Mesendoderm (in vitro differentiated cells): ENCODE data around the gene TTC38.

ENCODE experiments used
- DNase-seq: peaks from one replicate; pipeline ENCODE4 v3.0.0; 2013
- H2AK5ac ChIP-seq: 2 replicates; pipeline ENCODE4 v1.6.1; 2013; ENCODE audit warnings: low read length, inconsistent platforms
- H2BK120ac ChIP-seq: 2 replicates; pipeline ENCODE4 v1.6.1; 2013; ENCODE audit warnings: low read depth, mild to moderate bottlenecking, low read length, moderate library complexity, mixed read lengths
- H2BK15ac ChIP-seq: replicated peaks from 2 replicates; pipeline ENCODE4 v1.6.1; 2013; ENCODE audit warnings: low read depth, mild to moderate bottlenecking, moderate library complexity
- H2BK5ac ChIP-seq: 2 replicates; pipeline ENCODE4 v1.6.1; 2013; ENCODE audit warnings: low read length, inconsistent platforms
- H3K18ac ChIP-seq: 2 replicates; pipeline ENCODE4 v1.6.1; 2013; ENCODE audit warnings: mild to moderate bottlenecking, low read length, mixed read lengths
- H3K23ac ChIP-seq: one replicate; pipeline ENCODE4 v1.6.1; 2013; ENCODE audit warnings: low read length
- H3K27ac ChIP-seq: 2 replicates; pipeline ENCODE4 v1.5.1; 2013; ENCODE audit warnings: low read depth, mild to moderate bottlenecking, inconsistent platforms, low read length, moderate library complexity
- H3K27me3 ChIP-seq: 2 replicates; pipeline ENCODE4 v1.6.1; 2013; ENCODE audit warnings: low read length, control low read depth, mild to moderate bottlenecking, inconsistent platforms; ENCODE audit not compliant: insufficient read depth, poor library complexity
- H3K36me3 ChIP-seq: 2 replicates; pipeline ENCODE4 v1.6.1; 2013; ENCODE audit warnings: low read length, inconsistent platforms; ENCODE audit not compliant: control insufficient read depth, insufficient read depth
- H3K4ac ChIP-seq: one replicate; pipeline ENCODE4 v1.6.1; 2013; ENCODE audit warnings: low read depth, mild to moderate bottlenecking, low read length, moderate library complexity
- H3K4me1 ChIP-seq: 2 replicates; pipeline ENCODE4 v1.6.1; 2013; ENCODE audit warnings: low read depth, low read length, inconsistent platforms; ENCODE audit not compliant: control insufficient read depth
- H3K4me2 ChIP-seq: 2 replicates; pipeline ENCODE4 v1.6.1; 2013; ENCODE audit warnings: low read length
- H3K4me3 ChIP-seq: 2 replicates; pipeline ENCODE4 v1.5.1; 2013; ENCODE audit warnings: mild to moderate bottlenecking, low read length
- H3K56ac ChIP-seq: one replicate; pipeline ENCODE4 v1.6.1; 2013; ENCODE audit warnings: low read length
- H3K79me1 ChIP-seq: 2 replicates; pipeline ENCODE4 v1.6.1; 2013; ENCODE audit warnings: low read length, inconsistent platforms
- H3K79me2 ChIP-seq: 2 replicates; pipeline ENCODE4 v1.6.1; 2013; ENCODE audit warnings: mild to moderate bottlenecking, low read length; ENCODE audit not compliant: control insufficient read depth, insufficient read depth
- H3K9ac ChIP-seq: 2 replicates; pipeline ENCODE4 v1.6.1; 2013; ENCODE audit warnings: low read length, inconsistent platforms
- H4K5ac ChIP-seq: one replicate; pipeline ENCODE4 v1.6.1; 2013; ENCODE audit warnings: low read length
- H4K8ac ChIP-seq: one replicate; pipeline ENCODE4 v1.6.1; 2013; ENCODE audit warnings: low read depth, mild to moderate bottlenecking, control low read depth, low read length, moderate library complexity
- WGBS: extraction: QIAGEN DNeasy Blood & Tissue Kit; methylation state at CpG from one replicate; pipeline ENCODE4 v1.1.7; 2013; ENCODE audit warnings: low lambda C conversion rate, missing lambda C conversion rate; ENCODE audit not compliant: insufficient coverage; ENCODE audit errors: extremely low coverage; 5-methylcytosine and 5-hydroxymethylcytosine counted together

Gene TTC38

DNA sequence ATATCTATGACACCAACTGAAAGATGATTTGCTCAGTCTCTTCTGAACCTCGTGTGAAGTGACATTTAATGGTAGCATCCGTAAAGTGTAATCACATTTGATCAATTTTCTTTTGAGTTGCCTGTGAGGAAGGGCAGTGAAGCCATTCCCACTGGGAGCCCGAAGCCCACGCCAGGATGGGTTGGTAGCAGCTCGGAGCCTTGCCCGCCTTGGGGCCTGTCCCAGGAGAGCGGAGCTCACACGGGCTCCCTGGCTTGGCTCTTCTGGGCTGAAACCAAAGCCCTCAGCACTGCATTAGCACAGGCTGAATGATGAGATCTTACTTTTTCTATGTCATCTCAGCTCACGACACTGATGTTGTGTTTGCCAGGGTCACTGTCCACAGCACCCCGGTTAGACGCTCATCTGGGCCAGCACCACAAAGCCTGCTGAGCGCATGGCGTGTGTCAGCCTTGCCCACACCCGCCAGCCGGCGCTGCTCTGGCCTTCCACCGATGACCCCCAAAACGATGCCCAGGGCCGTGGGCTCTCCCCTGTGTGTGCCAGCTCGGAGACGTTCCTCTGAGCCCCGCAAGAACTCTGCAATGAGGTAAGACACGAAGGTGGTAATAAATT is 58.4 kb downstream of the TTC38 start:
- Histone ChIP-seq H3K79me2 (no peaks in the 10 kb centered on the region), H2BK5ac (no peak overlapping the region), H3K56ac (no peak overlapping the region), H3K4me1 (no peaks in the 10 kb centered on the region), H3K36me3 (peaks cover 16% of the 10 kb centered on the region), H4K5ac (no peak overlapping the region), H2AK5ac (no peak overlapping the region), H2BK120ac (no peak overlapping the region), H3K4me3 (no peak overlapping the region), H3K27me3 (no peaks in the 10 kb centered on the region), H3K27ac (no peak overlapping the region), H3K23ac (no peak overlapping the region), H3K4ac (no peak overlapping the region), H3K4me2 (no peak overlapping the region), H3K18ac (no peak overlapping the region), H4K8ac (no peak overlapping the region), H3K9ac (no peak overlapping the region), H2BK15ac (no peak overlapping the region), H3K79me1 (peaks cover 2% of the 10 kb centered on the region)
- no CpG with 5 or more reads among the region's 23 CpGs for WGBS
- DNase-seq = no peak

GRCh38 chr22:46327691-46328465 is 60.1 kb downstream of the TTC38 start:
- Histone ChIP-seq H3K79me2 (no peaks in the 10 kb centered on the region), H3K4me3 (no peak overlapping the region), H3K27ac (no peak overlapping the region), H4K8ac (no peak overlapping the region), H3K4ac (no peak overlapping the region), H3K27me3 (no peaks in the 10 kb centered on the region), H2AK5ac (no peak overlapping the region), H3K18ac (no peak overlapping the region), H3K23ac (no peak overlapping the region), H4K5ac (no peak overlapping the region), H3K4me1 (peaks cover 4% of the 10 kb centered on the region), H2BK15ac (no peak overlapping the region), H2BK120ac (no peak overlapping the region), H2BK5ac (no peak overlapping the region), H3K9ac (no peak overlapping the region), H3K36me3 (peaks cover 13% of the 10 kb centered on the region), H3K56ac (no peak overlapping the region), H3K4me2 (no peak overlapping the region), H3K79me1 (peaks cover 2% of the 10 kb centered on the region)
- no peak for DNase-seq
- WGBS = 100% methylated on average over 1 of the region's 13 CpGs

DNA sequence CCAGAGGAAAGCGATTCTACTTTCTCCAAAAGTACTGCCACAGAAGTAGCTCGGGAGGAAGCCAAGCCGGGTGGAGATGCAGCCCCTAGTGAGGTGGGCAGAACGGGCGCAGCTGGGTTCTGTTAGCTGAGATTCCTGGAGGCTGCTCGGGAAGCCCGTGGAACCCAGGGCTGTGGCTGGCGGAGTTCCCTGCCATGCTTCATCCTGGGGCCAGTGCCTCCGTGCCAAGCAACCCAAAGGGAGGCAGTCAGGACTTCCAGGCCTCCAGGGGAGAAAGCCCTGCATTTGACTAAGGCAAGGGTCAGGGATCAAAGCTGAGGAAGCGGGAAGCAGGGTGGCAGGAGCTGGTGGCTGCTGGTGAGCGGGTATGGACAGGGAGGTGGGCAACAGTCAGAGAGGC is 61.0 kb downstream of the TTC38 start:
- no peak overlapping the region for H2BK15ac ChIP-seq
- H2AK5ac ChIP-seq = no peak overlapping the region
- DNase-seq = no peak
- H3K27ac ChIP-seq = no peak overlapping the region
- H3K4ac ChIP-seq = no peak overlapping the region
- H3K23ac ChIP-seq = no peak overlapping the region
- H3K4me3 ChIP-seq = no peak overlapping the region
- no peak overlapping the region for H2BK5ac ChIP-seq
- H3K18ac ChIP-seq = no peak overlapping the region
- no peak overlapping the region for H4K5ac ChIP-seq
- peaks cover 2% of the 10 kb centered on the region for H3K79me1 ChIP-seq
- H3K27me3 ChIP-seq = no peaks in the 10 kb centered on the region
- H3K79me2 ChIP-seq = no peaks in the 10 kb centered on the region
- no CpG with 5 or more reads among the region's 11 CpGs for WGBS
- no peak overlapping the region for H4K8ac ChIP-seq
- H3K4me1 ChIP-seq = peaks cover 4% of the 10 kb centered on the region
- H2BK120ac ChIP-seq = no peak overlapping the region
- H3K36me3 ChIP-seq = peaks cover 9% of the 10 kb centered on the region
- no peak overlapping the region for H3K9ac ChIP-seq
- H3K56ac ChIP-seq = no peak overlapping the region
- H3K4me2 ChIP-seq = no peak overlapping the region

DNA sequence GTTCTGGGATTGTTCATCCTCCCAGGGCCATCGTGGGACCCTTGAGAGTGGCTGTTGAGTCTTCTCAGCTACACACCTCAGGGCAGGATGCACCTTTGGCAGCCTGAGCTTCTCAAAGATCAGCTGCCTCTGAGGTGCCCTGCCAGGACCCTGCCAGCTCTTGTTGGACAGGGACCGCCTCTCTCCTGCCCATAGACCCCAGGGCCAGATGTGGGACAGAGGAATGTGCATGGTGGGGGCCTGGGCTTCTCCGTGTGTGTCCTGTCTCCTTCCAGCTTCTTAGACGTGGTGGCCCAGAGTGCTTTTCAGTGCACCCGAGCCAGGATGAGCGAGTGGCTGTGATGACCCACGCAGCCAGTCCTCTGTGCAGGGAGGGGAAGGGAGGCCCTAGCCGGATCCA is 61.8 kb downstream of the TTC38 start:
- no peak overlapping the region for H3K23ac ChIP-seq
- H2BK5ac ChIP-seq = no peak overlapping the region
- H3K79me1 ChIP-seq = no peaks in the 10 kb centered on the region
- H3K4me1 ChIP-seq = peaks cover 4% of the 10 kb centered on the region
- no peak overlapping the region for H2BK15ac ChIP-seq
- H3K36me3 ChIP-seq = peaks cover 6% of the 10 kb centered on the region
- H3K56ac ChIP-seq = no peak overlapping the region
- DNase-seq = no peak
- no peaks in the 10 kb centered on the region for H3K79me2 ChIP-seq
- H3K4ac ChIP-seq = no peak overlapping the region
- H3K27me3 ChIP-seq = no peaks in the 10 kb centered on the region
- H3K4me3 ChIP-seq = no peak overlapping the region
- no peak overlapping the region for H3K27ac ChIP-seq
- H2AK5ac ChIP-seq = no peak overlapping the region
- no CpG with 5 or more reads among the region's 8 CpGs for WGBS
- no peak overlapping the region for H4K5ac ChIP-seq
- no peak overlapping the region for H2BK120ac ChIP-seq
- H4K8ac ChIP-seq = no peak overlapping the region
- no peak overlapping the region for H3K18ac ChIP-seq
- H3K9ac ChIP-seq = no peak overlapping the region
- no peak overlapping the region for H3K4me2 ChIP-seq

GRCh38 chr22:46330426-46330825 is 62.6 kb downstream of the TTC38 start:
- no peak overlapping the region for H2AK5ac ChIP-seq
- H4K5ac ChIP-seq = no peak overlapping the region
- H2BK5ac ChIP-seq = no peak overlapping the region
- H3K23ac ChIP-seq = no peak overlapping the region
- no peak for DNase-seq
- no peaks in the 10 kb centered on the region for H3K79me1 ChIP-seq
- H3K18ac ChIP-seq = no peak overlapping the region
- H3K4ac ChIP-seq = no peak overlapping the region
- no peak overlapping the region for H3K4me2 ChIP-seq
- H3K27me3 ChIP-seq = no peaks in the 10 kb centered on the region
- H3K4me3 ChIP-seq = no peak overlapping the region
- no peak overlapping the region for H2BK15ac ChIP-seq
- H3K4me1 ChIP-seq = peaks cover 4% of the 10 kb centered on the region
- no CpG with 5 or more reads among the region's 4 CpGs for WGBS
- H2BK120ac ChIP-seq = no peak overlapping the region
- H3K9ac ChIP-seq = no peak overlapping the region
- no peak overlapping the region for H4K8ac ChIP-seq
- no peak overlapping the region for H3K56ac ChIP-seq
- H3K36me3 ChIP-seq = peaks cover 6% of the 10 kb centered on the region
- no peak overlapping the region for H3K27ac ChIP-seq
- H3K79me2 ChIP-seq = no peaks in the 10 kb centered on the region
